Activated CD4-positive, alpha-beta T cell treated with anti-CD3 and anti-CD28 coated beads, Interleukin-2, amount 10 ng/mL, durations not matched to agents 7 days and 5 days (primary cell): ENCODE results near the gene OR52B2. TPM values are rescaled to one million over a fixed set of nuclear protein-coding genes. Genes with fewer than 3 reads are reported as not detected.
"Not testable (repeated sequence)": the region's sequence is repeated elsewhere in the genome, so short reads cannot be mapped to it uniquely, and the experiment has no call there.

ENCODE experiments used
- CTCF ChIA-PET: fragments of 350-600 bp; sonication (Branson Sonifier 250); formaldehyde crosslinking; loops from one replicate; lab custom pipeline; 2021; ENCODE audit warnings: antibody characterized with exemption; lab: Charles Lee
- POLR2A ChIA-PET: fragments of 350-600 bp; sonication (Branson Sonifier 250); formaldehyde crosslinking; loops from one replicate; lab custom pipeline; 2021; ENCODE audit warnings: antibody characterized with exemption; lab: Charles Lee
- DNase-seq: peaks from one replicate; pipeline ENCODE4 v3.0.0-alpha.2; 2020
- H3K27ac Mint-ChIP-seq: one replicate; pipeline ENCODE4 v1.8.0; 2021; ENCODE audit warnings: mild to moderate bottlenecking, moderate library complexity, mixed read lengths
- H3K27me3 Mint-ChIP-seq: one replicate; pipeline ENCODE4 v1.8.0; 2021; ENCODE audit warnings: mixed read lengths
- H3K36me3 Mint-ChIP-seq: one replicate; pipeline ENCODE4 v1.8.0; 2021; ENCODE audit warnings: low read depth, mixed read lengths
- H3K4me1 Mint-ChIP-seq: one replicate; pipeline ENCODE4 v1.8.0; 2021; ENCODE audit warnings: mixed read lengths
- H3K4me3 Mint-ChIP-seq: one replicate; pipeline ENCODE4 v1.8.0; 2021; ENCODE audit warnings: mild to moderate bottlenecking, moderate library complexity, mixed read lengths
- H3K9me3 Mint-ChIP-seq: one replicate; pipeline ENCODE4 v1.8.0; 2021; ENCODE audit warnings: mixed read lengths
- total RNA-seq, 2 experiments: library from RNA; stranded (reverse); gene quantifications; one replicate each; pipeline ENCODE4 v1.2.3, GENCODE V29; 2021

Gene OR52B2
- total RNA-seq, 2 experiments from 2014 or later: not detected

DNA sequence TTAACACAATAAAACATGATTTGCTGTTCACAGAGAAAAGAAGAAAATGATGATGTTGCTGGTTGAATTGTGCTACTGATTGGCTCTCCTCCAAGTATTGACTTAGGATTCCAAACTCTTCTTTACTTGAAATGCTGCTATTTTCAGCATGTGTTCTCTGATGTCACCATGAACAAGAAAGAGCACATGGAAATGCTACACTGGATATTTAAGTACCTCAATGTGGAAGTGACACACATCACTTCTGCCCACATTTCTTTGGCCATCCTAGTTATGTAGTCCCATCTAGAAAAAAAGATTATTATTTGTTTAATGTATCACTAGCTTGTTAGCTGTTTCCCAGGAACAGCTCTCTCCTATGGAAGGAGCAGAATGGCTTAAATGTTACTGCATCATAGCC, 27.2 kb downstream of the OR52B2 start:
- DNase-seq: no peak
- CTCF ChIA-PET: no interaction called here
- POLR2A ChIA-PET: no interaction called here
- Mint-ChIP-seq H3K4me3 (no peak overlapping the region), H3K9me3 (no peaks in the 10 kb centered on the region), H3K27ac (no peak overlapping the region), H3K27me3 (peaks cover 18% of the 10 kb centered on the region), H3K4me1 (no peaks in the 10 kb centered on the region), H3K36me3 (no peaks in the 10 kb centered on the region)

DNA sequence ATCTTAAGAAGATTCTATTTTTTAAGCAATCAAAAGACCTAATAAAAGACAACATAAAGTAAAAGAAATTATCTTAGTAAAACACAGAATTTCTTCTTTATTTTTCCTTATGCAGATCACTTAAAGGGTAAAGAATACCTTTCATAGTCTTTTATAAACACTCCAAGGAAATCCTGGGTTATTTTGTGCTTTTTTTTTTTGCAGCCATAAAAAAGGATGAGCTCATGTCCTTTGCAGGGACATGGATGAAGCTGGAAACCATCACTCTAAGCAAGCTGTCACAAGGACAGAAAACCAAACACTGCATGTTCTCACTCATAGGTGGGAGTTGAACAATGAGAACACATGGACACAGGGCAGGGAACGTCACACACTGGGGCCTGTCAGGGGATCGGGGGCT, 34.2 kb downstream of the OR52B2 start:
- DNase-seq, H3K4me3 Mint-ChIP-seq, H3K27ac Mint-ChIP-seq, H3K4me1 Mint-ChIP-seq, H3K36me3 Mint-ChIP-seq, POLR2A ChIA-PET, H3K9me3 Mint-ChIP-seq: not testable (repeated sequence)
- peaks cover 21% of the 10 kb centered on the region for H3K27me3 Mint-ChIP-seq
- CTCF ChIA-PET: interaction anchor here (1.0 kb wide), 1 partner anchor 218 kb away, joined by 3 read pairs; no protein-coding TSS in a partner anchor

DNA sequence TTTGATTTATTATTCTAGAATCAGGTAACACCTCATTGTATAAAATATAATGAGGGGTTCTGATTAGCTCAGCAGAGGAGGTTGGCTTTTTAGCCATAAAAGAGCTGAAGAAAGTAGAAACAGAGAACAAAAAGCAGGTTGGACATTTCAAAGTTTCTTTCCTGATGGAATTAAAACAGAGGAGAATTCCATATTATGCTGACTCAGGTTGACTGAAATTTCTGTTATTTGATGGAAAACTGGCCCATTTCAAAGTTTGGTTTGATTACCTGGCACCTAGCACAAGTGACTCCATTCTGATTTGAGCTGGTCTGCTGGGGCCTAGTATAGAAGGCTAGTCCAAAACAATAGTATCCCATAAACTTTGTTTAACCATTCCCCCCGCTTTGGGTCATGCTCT, 37.7 kb downstream of the OR52B2 start:
- CTCF ChIA-PET: interaction anchor here (0.8 kb wide), 1 partner anchor 20 kb away, joined by 3 read pairs; no protein-coding TSS in a partner anchor
- Mint-ChIP-seq H3K9me3 (no peaks in the 10 kb centered on the region), H3K27me3 (peaks cover 7% of the 10 kb centered on the region), H3K4me1 (no peaks in the 10 kb centered on the region), H3K36me3 (no peaks in the 10 kb centered on the region), H3K27ac (no peak overlapping the region), H3K4me3 (no peak overlapping the region)
- POLR2A ChIA-PET: no interaction called here
- no peak for DNase-seq

DNA sequence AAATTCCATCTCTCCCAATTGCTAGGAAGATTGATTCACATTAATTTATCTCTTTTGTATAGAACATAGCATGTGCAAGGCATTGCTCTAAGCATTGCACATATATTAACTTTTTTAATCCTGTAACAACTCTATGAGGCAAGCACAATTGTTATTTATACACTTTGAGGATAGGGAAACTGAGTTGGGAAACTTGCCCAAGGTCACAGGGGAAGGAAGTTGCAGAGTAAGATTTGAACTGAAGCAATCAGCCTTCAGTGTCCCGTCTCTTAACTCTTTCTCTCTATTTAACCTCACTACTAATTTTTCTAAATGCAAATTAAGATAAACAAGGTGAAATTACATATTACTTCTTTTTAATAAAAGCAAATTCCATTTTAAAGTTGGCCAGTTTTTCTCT, 40.5 kb downstream of the OR52B2 start:
- Mint-ChIP-seq H3K27me3 (peaks cover 4% of the 10 kb centered on the region), H3K36me3 (no peaks in the 10 kb centered on the region), H3K4me1 (no peaks in the 10 kb centered on the region), H3K9me3 (no peaks in the 10 kb centered on the region), H3K4me3 (no peak overlapping the region), H3K27ac (no peak overlapping the region)
- ChIA-PET POLR2A (no interaction called here), CTCF (no interaction called here)
- DNase-seq: no peak

DNA sequence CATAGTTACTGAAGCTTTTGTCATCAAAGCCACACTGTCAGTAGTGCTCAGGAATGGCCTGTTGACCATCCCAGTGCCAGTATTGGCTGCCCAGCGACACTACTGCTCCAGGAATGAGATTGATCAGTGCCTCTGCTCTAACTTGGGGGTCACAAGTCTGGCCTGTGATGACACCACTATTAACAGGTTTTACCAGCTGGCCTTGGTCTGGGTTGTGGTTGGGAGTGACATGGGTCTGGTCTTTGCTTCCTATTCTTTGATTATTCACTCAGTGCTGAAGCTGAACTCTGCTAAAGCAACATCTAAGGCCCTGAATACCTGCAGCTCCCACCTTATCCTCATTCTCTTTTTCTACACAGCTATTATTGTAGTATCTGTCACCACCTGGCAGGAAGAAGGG, 41.1 kb downstream of the OR52B2 start:
- no peak for DNase-seq
- CTCF ChIA-PET: no interaction called here
- POLR2A ChIA-PET: no interaction called here
- no peaks in the 10 kb centered on the region for H3K4me1 Mint-ChIP-seq
- no peaks in the 10 kb centered on the region for H3K36me3 Mint-ChIP-seq
- H3K27ac Mint-ChIP-seq: no peak overlapping the region
- H3K27me3 Mint-ChIP-seq: peaks cover 1% of the 10 kb centered on the region
- H3K9me3 Mint-ChIP-seq: no peaks in the 10 kb centered on the region
- no peak overlapping the region for H3K4me3 Mint-ChIP-seq

DNA sequence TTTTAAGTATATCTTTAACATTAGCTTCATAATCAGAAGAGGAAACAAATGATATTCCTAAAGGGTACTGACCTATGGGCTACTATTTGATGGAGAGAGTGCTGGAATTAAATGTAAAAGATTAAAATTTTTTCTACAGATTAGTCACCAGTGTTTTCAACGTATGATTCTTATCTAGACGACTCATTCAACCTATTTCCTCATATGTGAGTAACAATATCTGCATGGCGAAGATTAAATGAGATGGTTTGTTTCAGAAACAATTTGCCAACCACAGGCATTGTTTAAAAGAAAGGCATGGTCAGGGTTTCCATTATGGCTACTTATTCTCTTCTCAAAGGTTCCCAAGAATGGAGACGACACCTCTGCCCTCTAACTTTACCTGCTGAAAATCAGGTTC, 42.2 kb downstream of the OR52B2 start:
- no peak overlapping the region for H3K4me3 Mint-ChIP-seq
- no peaks in the 10 kb centered on the region for H3K36me3 Mint-ChIP-seq
- DNase-seq: no peak
- H3K27me3 Mint-ChIP-seq: peaks cover 1% of the 10 kb centered on the region
- H3K27ac Mint-ChIP-seq: no peak overlapping the region
- ChIA-PET POLR2A (no interaction called here), CTCF (no interaction called here)
- no peaks in the 10 kb centered on the region for H3K4me1 Mint-ChIP-seq
- H3K9me3 Mint-ChIP-seq: no peaks in the 10 kb centered on the region

DNA sequence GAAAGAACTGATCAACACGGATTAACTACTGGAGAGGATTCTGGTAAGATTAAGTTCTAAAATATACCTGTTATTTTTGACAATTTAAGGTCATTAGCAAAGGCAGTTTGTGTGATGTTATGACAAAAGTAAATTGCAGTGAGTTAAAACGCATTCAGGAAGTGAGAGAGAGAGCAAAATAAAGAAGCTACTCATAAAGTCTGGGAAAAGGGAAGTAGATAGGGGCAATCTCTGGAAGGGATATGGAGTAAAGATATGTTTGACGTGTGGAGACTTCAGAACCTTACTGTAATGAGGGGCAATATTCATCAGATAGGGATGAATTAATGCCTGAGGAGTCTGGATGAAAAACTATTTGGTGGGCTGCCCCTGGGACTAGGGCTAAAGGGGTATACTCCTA, 45.9 kb downstream of the OR52B2 start:
- H3K4me3 Mint-ChIP-seq: no peak overlapping the region
- H3K9me3 Mint-ChIP-seq: no peaks in the 10 kb centered on the region
- peaks cover 1% of the 10 kb centered on the region for H3K27me3 Mint-ChIP-seq
- H3K4me1 Mint-ChIP-seq: no peaks in the 10 kb centered on the region
- H3K36me3 Mint-ChIP-seq: no peaks in the 10 kb centered on the region
- DNase-seq: no peak
- POLR2A ChIA-PET: no interaction called here
- no peak overlapping the region for H3K27ac Mint-ChIP-seq
- CTCF ChIA-PET: no interaction called here

Other genes with a start within 250 kb of the OR52B2 start
- not detected for gene OR56A3, start 228.1 kb downstream of the OR52B2 start, total RNA-seq
- gene OR56A5, start 201.8 kb downstream of the OR52B2 start, total RNA-seq: not detected
- not detected for gene OR52L1, start 183.3 kb downstream of the OR52B2 start, total RNA-seq
- gene OR56A4, start 163.4 kb downstream of the OR52B2 start, total RNA-seq: not detected
- gene OR56A1, start 139.6 kb downstream of the OR52B2 start, total RNA-seq: not detected
- gene OR56B4, start 62.6 kb downstream of the OR52B2 start, total RNA-seq: not detected
- gene OR52W1, start 28.9 kb upstream of the OR52B2 start, total RNA-seq: not detected
- not detected for gene C11orf42, start 35.2 kb upstream of the OR52B2 start, total RNA-seq
- gene FHIP1B, start 64.3 kb upstream of the OR52B2 start, total RNA-seq: 10 to 100 TPM; 22.2 to 24.5 TPM
- under 1 TPM in 1 of 2 experiments, not detected in 1; 0.17 TPM for gene CNGA4, start 68.8 kb upstream of the OR52B2 start, total RNA-seq
- gene CCKBR, start 89.5 kb upstream of the OR52B2 start, total RNA-seq: not detected
- 1 to 10 TPM; 1.9 to 2.7 TPM for gene CAVIN3, start 150.2 kb upstream of the OR52B2 start, total RNA-seq
- gene SMPD1, start 220.1 kb upstream of the OR52B2 start, total RNA-seq: 10 to 100 TPM; 46.1 to 53.6 TPM
- gene APBB1, start 248.8 kb upstream of the OR52B2 start, total RNA-seq: 10 to 100 TPM; 58.2 to 61.3 TPM